Lower lobe of right lung (tissue), 2 donors: ENCODE results near the gene VAV2. TPM values are rescaled to one million over a fixed set of nuclear protein-coding genes. Genes with fewer than 3 reads are reported as not detected.

Experiments used
- ATAC-seq, 2 donors: fragments of 200-7000 bp; cut with Tn5 transposase; one replicate each; pipeline ENCODE4 v1.9.1; 2020 to 2022; ENCODE audit warnings: mild to moderate bottlenecking in 2 of 2, moderate library complexity in 2 of 2
- DNase-seq: peaks from one replicate; pipeline ENCODE4 v3.0.0-alpha.2; 2020
- H3K27ac ChIP-seq: fragments of 200-600 bp; one replicate; pipeline ENCODE4 v1.8.0; 2022
- H3K27me3 ChIP-seq: fragments of 200-600 bp; one replicate; pipeline ENCODE4 v1.8.0; 2022; ENCODE audit warnings: low read depth
- H3K36me3 ChIP-seq: fragments of 200-600 bp; one replicate; pipeline ENCODE4 v1.8.0; 2022; ENCODE audit warnings: mild to moderate bottlenecking
- H3K4me1 ChIP-seq: fragments of 200-600 bp; one replicate; pipeline ENCODE4 v1.8.0; 2022
- H3K4me3 ChIP-seq: fragments of 200-600 bp; one replicate; pipeline ENCODE4 v1.8.0; 2022; ENCODE audit warnings: mild to moderate bottlenecking
- H3K9me3 ChIP-seq: fragments of 200-600 bp; one replicate; pipeline ENCODE4 v1.8.0; 2022
- CTCF ChIP-seq: fragments of 200-600 bp; IDR thresholded peaks from one replicate; pipeline ENCODE4 v1.8.0; 2022; ENCODE audit warnings: antibody characterized with exemption, mild to moderate bottlenecking
- intact Hi-C: fragments of 100-400 bp; cut with DNase I; formaldehyde crosslinking; loops from one replicate; pipeline ENCODE4 v1.11.0; 2022
- total RNA-seq: library from RNA; stranded (reverse); fragmentation: NEBNext Ultra II Directional; extraction: Animal tissue kit (Norgen Biotek cat#: 25700); gene quantifications from one replicate; pipeline ENCODE4 v1.2.1, GENCODE V29; 2021
- donor health status: DM: no; HTN: yes; CAD: no; lungs with severe emphysema.

Gene VAV2
- total RNA-seq, 1 donor from 2014 or later = 26.9 TPM

GRCh38 chr9:133824802-133825186, 167.3 kb downstream of the VAV2 start:
- intact Hi-C loops = no loop called here
- no peaks in the 10 kb centered on the region for H3K27me3 ChIP-seq
- DNase-seq (no peak), ATAC-seq (no peak)
- no peak overlapping the region for H3K27ac ChIP-seq
- H3K9me3 ChIP-seq = no peaks in the 10 kb centered on the region
- no peaks in the 10 kb centered on the region for H3K4me1 ChIP-seq
- no peak overlapping the region for H3K4me3 ChIP-seq
- no peaks in the 10 kb centered on the region for H3K36me3 ChIP-seq
- TF ChIP-seq CTCF = no peak

- H3K9me3 ChIP-seq = no peaks in the 10 kb centered on the region
- no peak for TF ChIP-seq CTCF
- H3K4me3 ChIP-seq = no peak overlapping the region
- ATAC-seq = no peak
- H3K27me3 ChIP-seq = no peaks in the 10 kb centered on the region
- H3K36me3 ChIP-seq = no peaks in the 10 kb centered on the region
- intact Hi-C loops = no loop called here
- H3K27ac ChIP-seq = no peak overlapping the region
- no peaks in the 10 kb centered on the region for H3K4me1 ChIP-seq
- DNase-seq = no peak
These were observed 167.9 kb downstream of the VAV2 start for GRCh38 chr9:133824106-133824801.

- H3K27ac ChIP-seq = no peak overlapping the region
- H3K36me3 ChIP-seq = no peaks in the 10 kb centered on the region
- ATAC-seq = peak in 1 of 2 donors; percentile 14
- intact Hi-C loops = no loop called here
- DNase-seq = no peak
- H3K4me3 ChIP-seq = no peak overlapping the region
- no peaks in the 10 kb centered on the region for H3K9me3 ChIP-seq
- TF ChIP-seq CTCF = no peak
- no peaks in the 10 kb centered on the region for H3K27me3 ChIP-seq
- no peaks in the 10 kb centered on the region for H3K4me1 ChIP-seq
These were observed 168.7 kb downstream of the VAV2 start for GRCh38 chr9:133823189-133824105.

- Histone ChIP-seq H3K4me3 (no peak overlapping the region), H3K27me3 (no peaks in the 10 kb centered on the region), H3K9me3 (no peaks in the 10 kb centered on the region), H3K27ac (no peak overlapping the region), H3K36me3 (no peaks in the 10 kb centered on the region), H3K4me1 (no peaks in the 10 kb centered on the region)
- ATAC-seq (no peak), DNase-seq (no peak)
- intact Hi-C loops = no loop called here
- TF ChIP-seq CTCF = no peak
These were observed 169.6 kb downstream of the VAV2 start for GRCh38 chr9:133822430-133823065.

- DNase-seq (no peak), ATAC-seq (no peak)
- Histone ChIP-seq H3K36me3 (no peaks in the 10 kb centered on the region), H3K9me3 (no peaks in the 10 kb centered on the region), H3K27ac (no peak overlapping the region), H3K4me1 (no peaks in the 10 kb centered on the region), H3K4me3 (no peak overlapping the region), H3K27me3 (no peaks in the 10 kb centered on the region)
- intact Hi-C loops = no loop called here
- TF ChIP-seq CTCF = no peak
These were observed 170.3 kb downstream of the VAV2 start for GRCh38 chr9:133821601-133822429.
